ENCODE measurements around the gene BCL2. TPM values are rescaled to one million over a fixed set of nuclear protein-coding genes. Genes with fewer than 3 reads are reported as not detected.

Gene BCL2
- total RNA-seq, 1 experiment from 2014 or later, result 2.6 TPM

DNA sequence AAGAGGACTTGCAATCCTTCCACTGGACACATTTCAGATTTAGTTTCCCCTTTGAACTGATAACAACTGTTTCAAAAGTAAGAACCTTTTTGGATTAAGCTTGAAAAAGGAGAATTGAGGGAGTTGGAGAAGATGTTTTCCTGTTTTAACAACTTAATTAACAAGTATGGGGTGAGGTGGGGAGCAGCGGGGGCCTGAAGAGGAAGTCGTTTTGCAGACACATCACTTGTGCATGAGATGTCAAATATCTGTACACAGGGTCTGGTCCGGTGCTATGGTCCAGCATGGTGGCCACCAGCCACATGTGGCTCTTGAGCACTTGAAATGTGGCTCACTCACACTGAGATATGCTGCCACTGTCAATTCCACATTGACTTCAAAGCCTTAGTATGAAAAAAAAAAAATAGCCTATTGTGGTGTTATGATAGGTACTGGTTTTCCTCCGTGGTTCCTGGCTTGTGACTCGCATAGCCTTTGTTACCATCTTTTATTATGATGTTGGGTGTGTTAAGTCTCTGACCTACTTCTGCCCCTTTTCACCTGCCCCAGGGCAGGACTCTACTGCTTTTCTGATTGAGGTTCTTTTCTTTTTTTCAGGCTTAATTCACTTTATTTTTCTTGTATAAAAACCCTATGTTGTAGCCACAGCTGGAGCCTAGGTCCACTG, 205.5 kb downstream of the BCL2 start (continued):
- TF ChIP-seq, protein P1, sequence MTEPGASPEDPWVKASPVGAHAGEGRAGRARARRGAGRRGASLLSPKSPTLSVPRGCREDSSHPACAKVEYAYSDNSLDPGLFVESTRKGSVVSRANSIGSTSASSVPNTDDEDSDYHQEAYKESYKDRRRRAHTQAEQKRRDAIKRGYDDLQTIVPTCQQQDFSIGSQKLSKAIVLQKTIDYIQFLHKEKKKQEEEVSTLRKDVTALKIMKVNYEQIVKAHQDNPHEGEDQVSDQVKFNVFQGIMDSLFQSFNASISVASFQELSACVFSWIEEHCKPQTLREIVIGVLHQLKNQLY (CRISPR knock-in tag; IDR thresholded peaks at IDR 0.05), result no peak
- TF ChIP-seq, protein P2, sequence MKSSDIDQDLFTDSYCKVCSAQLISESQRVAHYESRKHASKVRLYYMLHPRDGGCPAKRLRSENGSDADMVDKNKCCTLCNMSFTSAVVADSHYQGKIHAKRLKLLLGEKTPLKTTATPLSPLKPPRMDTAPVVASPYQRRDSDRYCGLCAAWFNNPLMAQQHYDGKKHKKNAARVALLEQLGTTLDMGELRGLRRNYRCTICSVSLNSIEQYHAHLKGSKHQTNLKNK (CRISPR knock-in tag; IDR thresholded peaks at IDR 0.05), result no peak
- TF ChIP-seq GTF2I (CRISPR knock-in tag; conservative IDR thresholded peaks at IDR 0.05) (no peak), GABPB1 (CRISPR knock-in tag; IDR thresholded peaks at IDR 0.05) (no peak), MYBL2 (CRISPR knock-in tag; IDR thresholded peaks at IDR 0.05) (no peak)
- TF ChIP-seq, protein P3, sequence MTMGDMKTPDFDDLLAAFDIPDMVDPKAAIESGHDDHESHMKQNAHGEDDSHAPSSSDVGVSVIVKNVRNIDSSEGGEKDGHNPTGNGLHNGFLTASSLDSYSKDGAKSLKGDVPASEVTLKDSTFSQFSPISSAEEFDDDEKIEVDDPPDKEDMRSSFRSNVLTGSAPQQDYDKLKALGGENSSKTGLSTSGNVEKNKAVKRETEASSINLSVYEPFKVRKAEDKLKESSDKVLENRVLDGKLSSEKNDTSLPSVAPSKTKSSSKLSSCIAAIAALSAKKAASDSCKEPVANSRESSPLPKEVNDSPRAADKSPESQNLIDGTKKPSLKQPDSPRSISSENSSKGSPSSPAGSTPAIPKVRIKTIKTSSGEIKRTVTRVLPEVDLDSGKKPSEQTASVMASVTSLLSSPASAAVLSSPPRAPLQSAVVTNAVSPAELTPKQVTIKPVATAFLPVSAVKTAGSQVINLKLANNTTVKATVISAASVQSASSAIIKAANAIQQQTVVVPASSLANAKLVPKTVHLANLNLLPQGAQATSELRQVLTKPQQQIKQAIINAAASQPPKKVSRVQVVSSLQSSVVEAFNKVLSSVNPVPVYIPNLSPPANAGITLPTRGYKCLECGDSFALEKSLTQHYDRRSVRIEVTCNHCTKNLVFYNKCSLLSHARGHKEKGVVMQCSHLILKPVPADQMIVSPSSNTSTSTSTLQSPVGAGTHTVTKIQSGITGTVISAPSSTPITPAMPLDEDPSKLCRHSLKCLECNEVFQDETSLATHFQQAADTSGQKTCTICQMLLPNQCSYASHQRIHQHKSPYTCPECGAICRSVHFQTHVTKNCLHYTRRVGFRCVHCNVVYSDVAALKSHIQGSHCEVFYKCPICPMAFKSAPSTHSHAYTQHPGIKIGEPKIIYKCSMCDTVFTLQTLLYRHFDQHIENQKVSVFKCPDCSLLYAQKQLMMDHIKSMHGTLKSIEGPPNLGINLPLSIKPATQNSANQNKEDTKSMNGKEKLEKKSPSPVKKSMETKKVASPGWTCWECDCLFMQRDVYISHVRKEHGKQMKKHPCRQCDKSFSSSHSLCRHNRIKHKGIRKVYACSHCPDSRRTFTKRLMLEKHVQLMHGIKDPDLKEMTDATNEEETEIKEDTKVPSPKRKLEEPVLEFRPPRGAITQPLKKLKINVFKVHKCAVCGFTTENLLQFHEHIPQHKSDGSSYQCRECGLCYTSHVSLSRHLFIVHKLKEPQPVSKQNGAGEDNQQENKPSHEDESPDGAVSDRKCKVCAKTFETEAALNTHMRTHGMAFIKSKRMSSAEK (CRISPR knock-in tag; IDR thresholded peaks at IDR 0.05; ENCODE audit: borderline replicate concordance), result no peak

DNA sequence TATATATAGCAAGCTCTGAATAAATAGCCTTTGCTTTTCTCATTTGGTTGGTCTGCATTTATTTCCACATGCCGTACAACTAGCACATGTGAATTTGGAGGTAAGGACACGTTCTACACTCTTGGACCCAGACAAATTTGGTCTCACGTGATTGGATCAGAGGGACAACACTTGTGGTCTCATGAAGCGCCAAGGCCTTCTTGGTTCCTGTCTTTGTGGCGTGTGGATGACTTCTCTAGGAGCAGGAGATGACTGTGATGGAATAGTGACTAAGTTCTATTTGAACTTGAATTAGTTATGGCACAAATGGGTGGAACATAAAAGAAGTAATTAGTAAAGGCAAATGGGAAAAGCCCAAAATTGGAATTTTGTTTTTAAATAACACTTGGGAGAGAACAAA, 206.9 kb downstream of the BCL2 start:
- POLR2A ChIA-PET, result no interaction called here

DNA sequence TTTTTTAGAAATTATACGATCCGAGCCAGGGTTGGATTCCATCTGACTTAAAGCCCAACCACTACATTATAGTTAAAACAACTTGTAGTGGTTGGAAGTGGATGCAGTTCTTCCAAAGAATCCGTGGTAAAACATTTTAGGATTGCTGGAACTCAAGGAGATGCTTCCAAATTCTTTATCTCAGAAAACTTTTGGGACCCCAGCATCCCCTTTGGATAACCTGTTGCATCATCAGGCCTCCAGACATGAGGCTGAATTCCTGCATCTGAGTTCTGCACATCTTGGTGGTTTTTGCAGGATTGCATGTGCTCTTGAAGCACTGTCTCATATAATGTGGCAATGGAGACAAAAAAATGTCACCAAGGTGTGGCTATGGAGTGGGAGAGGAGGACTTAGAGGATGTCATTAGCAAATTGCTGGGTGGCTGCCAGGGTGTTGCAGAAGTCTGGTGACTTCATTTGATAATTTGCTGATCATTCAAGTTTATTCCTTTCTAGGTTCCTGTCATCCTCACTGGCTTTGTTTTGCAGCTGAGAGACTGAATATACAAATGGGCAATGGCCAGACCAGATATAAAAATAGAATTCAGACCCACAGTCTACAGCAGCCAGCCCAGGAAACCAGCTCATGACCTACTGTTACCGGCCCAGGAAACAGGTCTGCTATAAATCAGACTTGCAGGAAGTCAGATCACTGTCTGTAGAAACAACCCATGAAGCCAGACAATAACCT, 207.7 kb downstream of the BCL2 start:
- DNase-seq (ENCODE audit: low spot score) (no peak), ATAC-seq (no peak)
- Mint-ChIP-seq H3K36me3 (no peaks in the 10 kb centered on the region), H3K27me3 (ENCODE audit: low read depth) (no peaks in the 10 kb centered on the region), H3K27ac (no peak overlapping the region), H3K4me3 (no peak overlapping the region), H3K9me3 (no peaks in the 10 kb centered on the region), H3K4me1 (peaks cover 2% of the 10 kb centered on the region; the same call in 1 of the 2 replicates)
- ChIA-PET POLR2A (no interaction called here), CTCF (no interaction called here)
- TF ChIP-seq TEAD1 (CRISPR knock-in tag; IDR thresholded peaks at IDR 0.05) (no peak), TCF7 (CRISPR knock-in tag; IDR thresholded peaks at IDR 0.05; ENCODE audit: low read depth) (no peak), NR2C2 (CRISPR knock-in tag; IDR thresholded peaks at IDR 0.05) (no peak), ZNF121 (CRISPR knock-in tag; IDR thresholded peaks at IDR 0.05) (no peak), ETV6 (CRISPR knock-in tag; IDR thresholded peaks at IDR 0.05) (no peak), ZNF232 (CRISPR knock-in tag; IDR thresholded peaks at IDR 0.05) (no peak)
- TF ChIP-seq, protein P4, sequence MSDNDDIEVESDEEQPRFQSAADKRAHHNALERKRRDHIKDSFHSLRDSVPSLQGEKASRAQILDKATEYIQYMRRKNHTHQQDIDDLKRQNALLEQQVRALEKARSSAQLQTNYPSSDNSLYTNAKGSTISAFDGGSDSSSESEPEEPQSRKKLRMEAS (CRISPR knock-in tag; IDR thresholded peaks at IDR 0.05), result no peak
- TF ChIP-seq, protein P5, sequence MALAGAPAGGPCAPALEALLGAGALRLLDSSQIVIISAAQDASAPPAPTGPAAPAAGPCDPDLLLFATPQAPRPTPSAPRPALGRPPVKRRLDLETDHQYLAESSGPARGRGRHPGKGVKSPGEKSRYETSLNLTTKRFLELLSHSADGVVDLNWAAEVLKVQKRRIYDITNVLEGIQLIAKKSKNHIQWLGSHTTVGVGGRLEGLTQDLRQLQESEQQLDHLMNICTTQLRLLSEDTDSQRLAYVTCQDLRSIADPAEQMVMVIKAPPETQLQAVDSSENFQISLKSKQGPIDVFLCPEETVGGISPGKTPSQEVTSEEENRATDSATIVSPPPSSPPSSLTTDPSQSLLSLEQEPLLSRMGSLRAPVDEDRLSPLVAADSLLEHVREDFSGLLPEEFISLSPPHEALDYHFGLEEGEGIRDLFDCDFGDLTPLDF (CRISPR knock-in tag; IDR thresholded peaks at IDR 0.05), result no peak
- TF ChIP-seq, protein P6, sequence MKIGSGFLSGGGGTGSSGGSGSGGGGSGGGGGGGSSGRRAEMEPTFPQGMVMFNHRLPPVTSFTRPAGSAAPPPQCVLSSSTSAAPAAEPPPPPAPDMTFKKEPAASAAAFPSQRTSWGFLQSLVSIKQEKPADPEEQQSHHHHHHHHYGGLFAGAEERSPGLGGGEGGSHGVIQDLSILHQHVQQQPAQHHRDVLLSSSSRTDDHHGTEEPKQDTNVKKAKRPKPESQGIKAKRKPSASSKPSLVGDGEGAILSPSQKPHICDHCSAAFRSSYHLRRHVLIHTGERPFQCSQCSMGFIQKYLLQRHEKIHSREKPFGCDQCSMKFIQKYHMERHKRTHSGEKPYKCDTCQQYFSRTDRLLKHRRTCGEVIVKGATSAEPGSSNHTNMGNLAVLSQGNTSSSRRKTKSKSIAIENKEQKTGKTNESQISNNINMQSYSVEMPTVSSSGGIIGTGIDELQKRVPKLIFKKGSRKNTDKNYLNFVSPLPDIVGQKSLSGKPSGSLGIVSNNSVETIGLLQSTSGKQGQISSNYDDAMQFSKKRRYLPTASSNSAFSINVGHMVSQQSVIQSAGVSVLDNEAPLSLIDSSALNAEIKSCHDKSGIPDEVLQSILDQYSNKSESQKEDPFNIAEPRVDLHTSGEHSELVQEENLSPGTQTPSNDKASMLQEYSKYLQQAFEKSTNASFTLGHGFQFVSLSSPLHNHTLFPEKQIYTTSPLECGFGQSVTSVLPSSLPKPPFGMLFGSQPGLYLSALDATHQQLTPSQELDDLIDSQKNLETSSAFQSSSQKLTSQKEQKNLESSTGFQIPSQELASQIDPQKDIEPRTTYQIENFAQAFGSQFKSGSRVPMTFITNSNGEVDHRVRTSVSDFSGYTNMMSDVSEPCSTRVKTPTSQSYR (CRISPR knock-in tag; IDR thresholded peaks at IDR 0.05), result no peak

More for the DNA sequence above, 206.9 kb downstream of the BCL2 start:
- TF ChIP-seq NFATC4 (CRISPR knock-in tag; IDR thresholded peaks at IDR 0.05), result no peak
- TF ChIP-seq, protein P4 (CRISPR knock-in tag; IDR thresholded peaks at IDR 0.05), result no peak
- no peak for TF ChIP-seq ZNF219 (CRISPR knock-in tag; IDR thresholded peaks at IDR 0.05; ENCODE audit: borderline replicate concordance)
- TF ChIP-seq, protein P7, sequence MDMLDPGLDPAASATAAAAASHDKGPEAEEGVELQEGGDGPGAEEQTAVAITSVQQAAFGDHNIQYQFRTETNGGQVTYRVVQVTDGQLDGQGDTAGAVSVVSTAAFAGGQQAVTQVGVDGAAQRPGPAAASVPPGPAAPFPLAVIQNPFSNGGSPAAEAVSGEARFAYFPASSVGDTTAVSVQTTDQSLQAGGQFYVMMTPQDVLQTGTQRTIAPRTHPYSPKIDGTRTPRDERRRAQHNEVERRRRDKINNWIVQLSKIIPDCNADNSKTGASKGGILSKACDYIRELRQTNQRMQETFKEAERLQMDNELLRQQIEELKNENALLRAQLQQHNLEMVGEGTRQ (CRISPR knock-in tag; IDR thresholded peaks at IDR 0.05), result no peak
- TF ChIP-seq NFYB (CRISPR knock-in tag; conservative IDR thresholded peaks at IDR 0.05; ENCODE audit: low read depth), result no peak
- no peak for TF ChIP-seq ETV6 (CRISPR knock-in tag; IDR thresholded peaks at IDR 0.05)
- TF ChIP-seq TEAD1 (CRISPR knock-in tag; IDR thresholded peaks at IDR 0.05), result no peak
- no peak for TF ChIP-seq ZNF232 (CRISPR knock-in tag; IDR thresholded peaks at IDR 0.05)
- TF ChIP-seq TCF7 (CRISPR knock-in tag; IDR thresholded peaks at IDR 0.05; ENCODE audit: low read depth), result no peak
- DNase-seq (ENCODE audit: low spot score) (no peak), ATAC-seq (no peak)
- CTCF ChIA-PET, result no interaction called here
- no peak overlapping the region for H3K27ac Mint-ChIP-seq
- peaks cover 2% of the 10 kb centered on the region; the same call in 1 of the 2 replicates for H3K4me1 Mint-ChIP-seq
- no peaks in the 10 kb centered on the region for H3K27me3 Mint-ChIP-seq (ENCODE audit: low read depth)
- H3K36me3 Mint-ChIP-seq, result no peaks in the 10 kb centered on the region
- H3K4me3 Mint-ChIP-seq, result no peak overlapping the region
- no peaks in the 10 kb centered on the region for H3K9me3 Mint-ChIP-seq
